NCI-H1930 (cell line): ENCODE measurements around the gene HOXD13.

Experiments used
- DNase-seq, 2 experiments: peaks; one replicate each; lab custom pipeline; 2025; lab: John Stamatoyannopoulos, UW

Gene HOXD13

DNA sequence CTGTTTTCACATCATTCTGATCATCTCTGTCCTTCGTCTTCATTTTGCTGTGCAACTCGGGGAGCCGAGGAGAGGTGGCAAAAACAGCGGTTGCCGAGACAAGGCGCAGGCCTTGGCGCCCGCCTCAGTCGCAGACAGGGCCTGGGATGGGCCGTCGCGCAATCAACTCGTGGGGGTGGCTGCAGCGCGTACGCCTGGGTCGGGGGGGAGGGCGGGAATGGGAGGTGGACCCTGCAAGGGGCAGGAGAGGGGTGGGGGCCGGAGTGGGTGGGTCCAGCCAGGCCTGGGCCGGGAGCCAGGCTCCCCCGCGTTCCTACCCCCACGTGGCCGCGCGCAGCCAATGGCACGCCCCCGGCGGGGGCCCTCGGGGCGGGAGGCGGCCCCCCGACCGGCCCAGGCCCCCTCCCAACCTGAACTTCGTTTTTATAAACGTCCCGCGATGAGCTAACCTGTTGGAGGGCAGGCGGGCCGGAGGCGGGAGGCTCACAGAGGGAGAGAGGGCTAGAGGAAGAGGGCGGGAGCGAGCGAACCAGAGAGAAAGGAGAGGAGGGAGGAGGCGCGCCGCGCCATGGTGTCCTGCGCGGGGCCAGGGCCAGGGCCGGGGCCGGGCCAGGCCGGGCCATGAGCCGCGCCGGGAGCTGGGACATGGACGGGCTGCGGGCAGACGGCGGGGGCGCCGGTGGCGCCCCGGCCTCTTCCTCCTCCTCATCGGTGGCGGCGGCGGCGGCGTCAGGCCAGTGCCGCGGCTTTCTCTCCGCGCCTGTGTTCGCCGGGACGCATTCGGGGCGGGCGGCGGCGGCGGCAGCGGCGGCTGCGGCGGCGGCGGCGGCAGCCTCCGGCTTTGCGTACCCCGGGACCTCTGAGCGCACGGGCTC lies at the start of gene HOXD13:
Gene HOXD13 (plus strand): TSS at position 452 of the 875 bp plus-strand sequence. CDS start 170 bp downstream, at position 622.
- DNase-seq = peak; percentile 45 to 63

DNA sequence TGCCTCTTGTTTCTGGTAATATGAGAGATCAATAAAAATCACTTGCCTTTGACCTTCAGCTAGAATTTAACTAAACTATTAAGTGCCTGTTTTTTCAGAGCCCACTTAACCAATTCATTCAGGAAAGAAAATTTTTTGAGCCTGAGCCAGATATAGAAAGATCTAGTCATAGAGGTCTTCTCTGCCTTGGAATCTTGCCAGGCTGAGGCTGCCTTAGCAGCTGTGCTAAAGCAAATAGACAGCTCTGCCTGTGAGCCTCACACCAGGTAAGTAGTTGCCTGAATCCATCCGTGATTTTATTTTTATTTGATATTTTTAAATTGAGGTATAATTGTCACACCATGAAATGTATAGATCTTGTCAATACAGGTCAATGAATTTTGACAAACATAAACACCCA lies 36.1 kb upstream of the HOXD13 start:
- DNase-seq = no peak

GRCh38 chr2:176063958-176064357 lies 28.6 kb upstream of the HOXD13 start:
- peak in 1 of 2 experiments; percentile 50 for DNase-seq

DNA sequence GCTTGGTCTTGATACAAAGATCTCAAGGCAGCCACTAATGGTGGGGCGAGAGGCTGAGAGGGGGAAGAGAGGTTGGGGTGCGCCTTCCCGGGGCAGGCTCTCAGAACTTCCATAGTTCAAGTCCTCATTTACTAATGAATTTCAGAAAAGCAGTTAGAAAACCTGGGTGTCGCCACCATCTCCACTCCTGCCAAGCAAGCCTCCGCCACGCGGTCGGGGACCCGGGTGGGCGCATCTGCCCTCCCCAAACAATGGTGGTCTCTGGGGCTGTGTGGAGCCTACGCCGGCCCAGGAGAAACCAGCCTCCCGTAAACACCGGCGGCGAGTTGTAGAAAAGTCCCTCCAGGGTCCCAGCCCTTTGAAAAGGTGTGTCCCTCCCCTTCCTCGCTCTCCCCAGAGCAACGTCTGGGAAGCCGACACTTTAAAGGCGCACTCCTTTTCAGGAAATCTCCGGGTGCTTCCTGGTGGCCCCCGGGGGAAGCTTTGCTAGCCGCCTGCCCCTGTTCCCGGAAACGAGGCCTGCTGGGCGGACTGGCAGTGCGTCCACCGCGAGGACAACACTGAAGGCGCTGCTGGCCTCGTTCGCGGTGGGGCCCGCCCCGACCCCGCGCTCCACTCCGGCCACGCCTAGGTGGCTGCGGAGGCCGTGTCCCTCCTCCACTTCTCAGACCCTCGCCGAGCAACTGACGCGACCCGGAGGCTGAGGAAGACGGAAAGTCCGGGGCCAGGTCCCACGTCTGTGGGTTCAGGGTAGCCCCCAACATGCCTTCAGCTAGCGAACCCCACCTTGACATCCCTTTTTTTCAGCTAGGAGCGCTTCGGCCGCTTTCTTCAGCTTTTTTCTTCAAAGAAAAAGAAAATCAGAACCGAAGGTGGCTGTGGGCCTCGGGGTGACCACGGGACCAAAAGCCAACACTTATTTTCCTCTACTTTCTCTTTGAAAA lies 25.6 kb upstream of the HOXD13 start:
- DNase-seq = no peak

- DNase-seq = no peak
Measured at GRCh38 chr2:176067589-176068418, 24.7 kb upstream of the HOXD13 start.

- DNase-seq = no peak
Measured at GRCh38 chr2:176068419-176068832, 24.1 kb upstream of the HOXD13 start.

GRCh38 chr2:176071330-176072291 lies 20.9 kb upstream of the HOXD13 start:
- DNase-seq = no peak

DNA sequence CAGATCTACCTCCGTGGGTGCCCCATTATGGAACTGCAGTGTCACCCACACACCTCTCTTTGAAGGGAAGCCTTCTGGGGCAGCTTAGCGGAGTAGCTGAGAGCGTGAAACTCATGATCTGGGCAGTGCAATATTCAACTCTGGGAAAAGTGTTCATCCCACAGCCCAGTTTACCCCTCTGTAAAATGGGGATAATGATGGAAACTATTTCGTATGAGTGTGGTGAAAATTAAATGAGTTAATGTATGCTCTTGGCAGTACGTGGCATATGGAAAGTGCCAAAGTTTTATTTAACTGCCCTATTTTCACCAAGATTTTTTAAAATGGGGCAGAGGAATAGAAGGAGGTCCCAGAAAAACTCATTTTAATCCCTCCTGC lies 20.2 kb upstream of the HOXD13 start:
- no peak for DNase-seq

- DNase-seq = no peak
Measured at GRCh38 chr2:176072951-176073904, 19.3 kb upstream of the HOXD13 start.

- no peak for DNase-seq
Measured at GRCh38 chr2:176074919-176075425, 17.5 kb upstream of the HOXD13 start.

GRCh38 chr2:176075481-176075880 lies 17.0 kb upstream of the HOXD13 start:
- no peak for DNase-seq

- no peak for DNase-seq
Measured at GRCh38 chr2:176076063-176076462, 16.5 kb upstream of the HOXD13 start.

DNA sequence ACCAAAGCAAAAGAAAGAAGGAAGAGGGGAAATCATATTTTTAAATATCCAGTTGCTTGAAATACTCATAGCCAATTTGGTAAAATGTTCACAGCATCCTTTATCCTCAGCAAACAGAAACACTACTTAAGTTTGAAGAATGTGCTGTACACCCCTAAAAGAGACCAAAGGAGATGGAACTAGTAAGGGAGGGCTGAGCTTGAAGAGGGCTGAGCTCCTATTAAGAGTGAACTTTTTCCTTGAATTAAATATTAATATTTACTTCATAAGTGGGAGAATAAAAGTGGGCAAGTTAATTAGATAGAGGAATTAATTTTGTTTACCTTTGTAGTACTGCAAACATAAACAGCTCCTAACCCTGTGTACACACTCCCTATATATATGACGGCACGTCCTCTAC lies 15.7 kb upstream of the HOXD13 start:
- no peak for DNase-seq

GRCh38 chr2:176078541-176079284 lies 13.8 kb upstream of the HOXD13 start:
- no peak for DNase-seq

GRCh38 chr2:176079285-176079830 lies 13.2 kb upstream of the HOXD13 start:
- DNase-seq = peak in 1 of 2 experiments; percentile 62

- peak; percentile 67 to 82 for DNase-seq
Measured at GRCh38 chr2:176079831-176080539, 12.5 kb upstream of the HOXD13 start.
